Measurements from ENCODE around the gene CCDC3.

GRCh38 chr10:12950583-12951128 is 50.9 kb downstream of the CCDC3 start:
- no peak for TF ChIP-seq POLR2A (IDR thresholded peaks at IDR 0.05; ENCODE audit: extremely low read depth, insufficient read length)
- TF ChIP-seq CTCF (IDR thresholded peaks at IDR 0.05; ENCODE audit: low read depth, low read length), result no peak

Measured in NB4 (cell line).